ENCODE data around the gene AKR7A3. TPM values are rescaled to one million over a fixed set of nuclear protein-coding genes. Genes with fewer than 3 reads are reported as not detected.
"Not testable (repeated sequence)": the region's sequence is repeated elsewhere in the genome, so short reads cannot be mapped to it uniquely, and the experiment has no call there.

AKR7A3 gene
- 3.2 TPM for polyA plus RNA-seq
- long read RNA-seq, donor 1 = 0 reads
- long read RNA-seq, donor 2 = 0 reads
- long read RNA-seq, donor 3 = 0 reads
- long read RNA-seq, donor 4 = 0 reads
- long read RNA-seq, donor 5 = 0 reads
- long read RNA-seq, donor 6, partial matches to known transcripts = 0 of 2 reads
- long read RNA-seq, donor 6, other reads (novel, unspliced or antisense) = 0 of 2 reads
- long read RNA-seq, donor 7 = 0 reads
- long read RNA-seq, donor 8 = 0 reads
- long read RNA-seq, donor 9 = 0 reads
- long read RNA-seq, donor 10 = 0 reads
- long read RNA-seq, donor 11, partial matches to known transcripts = 0 of 2 reads
- long read RNA-seq, donor 11, other reads (novel, unspliced or antisense) = 0 of 2 reads

- not testable (repeated sequence) for H3K36me3 ChIP-seq (ENCODE audit: control insufficient read depth, insufficient read depth, low read length); H3K27me3 ChIP-seq (ENCODE audit: control insufficient read depth, insufficient read depth, low read length); H3K27ac ChIP-seq (ENCODE audit: low read length)
- Histone ChIP-seq H3K4me1 (ENCODE audit: control insufficient read depth, insufficient read depth, low read length) (peaks cover 19% of the 10 kb centered on the region), H3K4me3 (ENCODE audit: low read length) (peak within 1 kb of the TSS; percentile 49), H3K9me3 (ENCODE audit: control insufficient read depth, low read depth, low read length) (peaks cover 13% of the 10 kb centered on the region)
- DNase-seq = peak; percentile 66 to 82
- WGBS (ENCODE audit: insufficient coverage, low lambda C conversion rate) = no CpG with 5 or more reads among the region's 82 CpGs
Observed at GRCh38 chr1:19288324-19289241, at the start of gene AKR7A3. Gene AKR7A3, minus strand, starts transcription at chr1:19288770. Its CDS starts 61 bp downstream, at chr1:19288709.

- WGBS (ENCODE audit: insufficient coverage, low lambda C conversion rate) = no CpG with 5 or more reads among the region's 27 CpGs
- H3K9me3 ChIP-seq (ENCODE audit: control insufficient read depth, low read depth, low read length) = no peaks in the 10 kb centered on the region
- peaks cover 3% of the 10 kb centered on the region for H3K4me1 ChIP-seq (ENCODE audit: control insufficient read depth, insufficient read depth, low read length)
- no peaks in the 10 kb centered on the region for H3K27me3 ChIP-seq (ENCODE audit: control insufficient read depth, insufficient read depth, low read length)
- H3K4me3 ChIP-seq (ENCODE audit: low read length) = peak overlapping the region; percentile 25
- peaks cover 34% of the 10 kb centered on the region for H3K36me3 ChIP-seq (ENCODE audit: control insufficient read depth, insufficient read depth, low read length)
- peak overlapping the region; percentile 23 for H3K27ac ChIP-seq (ENCODE audit: low read length)
- DNase-seq = peak; percentile 53 to 76
Observed at GRCh38 chr1:19338323-19338762, 49.8 kb upstream of the AKR7A3 start.

- Histone ChIP-seq H3K4me3 (ENCODE audit: low read length) (no peak overlapping the region), H3K36me3 (ENCODE audit: control insufficient read depth, insufficient read depth, low read length) (peaks cover 31% of the 10 kb centered on the region), H3K27me3 (ENCODE audit: control insufficient read depth, insufficient read depth, low read length) (no peaks in the 10 kb centered on the region), H3K4me1 (ENCODE audit: control insufficient read depth, insufficient read depth, low read length) (peaks cover 3% of the 10 kb centered on the region), H3K27ac (ENCODE audit: low read length) (no peak overlapping the region), H3K9me3 (ENCODE audit: control insufficient read depth, low read depth, low read length) (no peaks in the 10 kb centered on the region)
- DNase-seq = no peak
- no CpG with 5 or more reads among the region's 4 CpGs for WGBS (ENCODE audit: insufficient coverage, low lambda C conversion rate)
Observed at GRCh38 chr1:19337289-19337688, 48.7 kb upstream of the AKR7A3 start.

GRCh38 chr1:19336543-19336942, 48.0 kb upstream of the AKR7A3 start:
- WGBS (ENCODE audit: insufficient coverage, low lambda C conversion rate) = no CpG with 5 or more reads among the region's 7 CpGs
- H3K36me3 ChIP-seq (ENCODE audit: control insufficient read depth, insufficient read depth, low read length) = peaks cover 29% of the 10 kb centered on the region
- H3K27me3 ChIP-seq (ENCODE audit: control insufficient read depth, insufficient read depth, low read length) = no peaks in the 10 kb centered on the region
- no peaks in the 10 kb centered on the region for H3K9me3 ChIP-seq (ENCODE audit: control insufficient read depth, low read depth, low read length)
- H3K27ac ChIP-seq (ENCODE audit: low read length) = no peak overlapping the region
- H3K4me1 ChIP-seq (ENCODE audit: control insufficient read depth, insufficient read depth, low read length) = peaks cover 3% of the 10 kb centered on the region
- H3K4me3 ChIP-seq (ENCODE audit: low read length) = no peak overlapping the region
- no peak for DNase-seq

GRCh38 chr1:19333587-19334354, 45.2 kb upstream of the AKR7A3 start:
- no CpG with 5 or more reads among the region's 9 CpGs for WGBS (ENCODE audit: insufficient coverage, low lambda C conversion rate)
- no peak overlapping the region for H3K4me3 ChIP-seq (ENCODE audit: low read length)
- peaks cover 26% of the 10 kb centered on the region for H3K36me3 ChIP-seq (ENCODE audit: control insufficient read depth, insufficient read depth, low read length)
- no peaks in the 10 kb centered on the region for H3K4me1 ChIP-seq (ENCODE audit: control insufficient read depth, insufficient read depth, low read length)
- no peaks in the 10 kb centered on the region for H3K27me3 ChIP-seq (ENCODE audit: control insufficient read depth, insufficient read depth, low read length)
- no peak overlapping the region for H3K27ac ChIP-seq (ENCODE audit: low read length)
- H3K9me3 ChIP-seq (ENCODE audit: control insufficient read depth, low read depth, low read length) = no peaks in the 10 kb centered on the region
- no peak for DNase-seq

GRCh38 chr1:19332832-19333231, 44.3 kb upstream of the AKR7A3 start:
- Histone ChIP-seq H3K4me1 (ENCODE audit: control insufficient read depth, insufficient read depth, low read length) (no peaks in the 10 kb centered on the region), H3K9me3 (ENCODE audit: control insufficient read depth, low read depth, low read length) (no peaks in the 10 kb centered on the region), H3K36me3 (ENCODE audit: control insufficient read depth, insufficient read depth, low read length) (peaks cover 35% of the 10 kb centered on the region), H3K27ac (ENCODE audit: low read length) (no peak overlapping the region), H3K4me3 (ENCODE audit: low read length) (no peak overlapping the region), H3K27me3 (ENCODE audit: control insufficient read depth, insufficient read depth, low read length) (no peaks in the 10 kb centered on the region)
- no peak for DNase-seq
- WGBS (ENCODE audit: insufficient coverage, low lambda C conversion rate) = no CpG with 5 or more reads among the region's 12 CpGs

GRCh38 chr1:19331262-19331878, 42.8 kb upstream of the AKR7A3 start:
- Histone ChIP-seq H3K9me3 (ENCODE audit: control insufficient read depth, low read depth, low read length) (no peaks in the 10 kb centered on the region), H3K4me1 (ENCODE audit: control insufficient read depth, insufficient read depth, low read length) (no peaks in the 10 kb centered on the region), H3K27ac (ENCODE audit: low read length) (no peak overlapping the region), H3K27me3 (ENCODE audit: control insufficient read depth, insufficient read depth, low read length) (no peaks in the 10 kb centered on the region), H3K4me3 (ENCODE audit: low read length) (no peak overlapping the region), H3K36me3 (ENCODE audit: control insufficient read depth, insufficient read depth, low read length) (peaks cover 48% of the 10 kb centered on the region)
- WGBS (ENCODE audit: insufficient coverage, low lambda C conversion rate) = no CpG with 5 or more reads among the region's 13 CpGs
- DNase-seq = no peak

GRCh38 chr1:19330449-19331135, 42.0 kb upstream of the AKR7A3 start:
- Histone ChIP-seq H3K9me3 (ENCODE audit: control insufficient read depth, low read depth, low read length) (no peaks in the 10 kb centered on the region), H3K4me1 (ENCODE audit: control insufficient read depth, insufficient read depth, low read length) (no peaks in the 10 kb centered on the region), H3K4me3 (ENCODE audit: low read length) (no peak overlapping the region), H3K27me3 (ENCODE audit: control insufficient read depth, insufficient read depth, low read length) (no peaks in the 10 kb centered on the region), H3K36me3 (ENCODE audit: control insufficient read depth, insufficient read depth, low read length) (peaks cover 56% of the 10 kb centered on the region), H3K27ac (ENCODE audit: low read length) (no peak overlapping the region)
- no CpG with 5 or more reads among the region's 14 CpGs for WGBS (ENCODE audit: insufficient coverage, low lambda C conversion rate)
- no peak for DNase-seq

- peaks cover 65% of the 10 kb centered on the region for H3K36me3 ChIP-seq (ENCODE audit: control insufficient read depth, insufficient read depth, low read length)
- H3K9me3 ChIP-seq (ENCODE audit: control insufficient read depth, low read depth, low read length) = no peaks in the 10 kb centered on the region
- H3K27ac ChIP-seq (ENCODE audit: low read length) = no peak overlapping the region
- H3K4me3 ChIP-seq (ENCODE audit: low read length) = no peak overlapping the region
- H3K4me1 ChIP-seq (ENCODE audit: control insufficient read depth, insufficient read depth, low read length) = no peaks in the 10 kb centered on the region
- DNase-seq = no peak
- WGBS (ENCODE audit: insufficient coverage, low lambda C conversion rate) = 100% methylated on average over 2 of the region's 5 CpGs
- no peaks in the 10 kb centered on the region for H3K27me3 ChIP-seq (ENCODE audit: control insufficient read depth, insufficient read depth, low read length)
Observed at GRCh38 chr1:19329611-19330010, 41.0 kb upstream of the AKR7A3 start.

Measured in large intestine (tissue), 12 donors.